Measurements from ENCODE around the gene SCMH1. TPM values are rescaled to one million over a fixed set of nuclear protein-coding genes. Genes with fewer than 3 reads are reported as not detected.

SCMH1 gene
- total RNA-seq, 4 donors from 2014 or later, result 27.6 to 105 (median 48.5) TPM

DNA sequence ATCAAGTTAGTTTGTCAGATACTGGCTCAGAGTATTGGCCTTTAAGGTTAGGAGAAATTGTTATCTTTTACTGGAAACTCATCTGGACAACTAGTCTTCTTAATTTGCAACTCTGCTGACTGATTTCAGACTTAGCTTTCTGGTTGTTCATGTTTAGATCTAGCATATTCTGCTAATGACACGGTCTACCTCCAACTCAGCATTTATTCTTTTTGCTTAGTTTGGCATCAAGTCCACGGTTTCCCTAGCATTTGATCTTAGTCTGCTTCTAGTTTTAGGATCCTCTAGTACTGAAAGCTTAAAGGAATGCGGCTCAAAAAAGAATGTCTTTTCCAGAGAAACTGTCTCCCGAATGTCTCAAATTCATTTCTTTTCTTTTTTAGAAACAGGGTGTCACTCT is 145.0 kb downstream of the SCMH1 start:
- Histone ChIP-seq H3K36me3 (no peaks in the 10 kb centered on the region), H3K27me3 (no peaks in the 10 kb centered on the region), H3K4me3 (no peak overlapping the region), H3K9me3 (no peaks in the 10 kb centered on the region), H3K27ac (no peak overlapping the region), H3K4me1 (peaks cover 0 to 10% of the 10 kb centered on the region in 2 donors)
- intact Hi-C loops (cut with DNase I; ENCODE audit: low total_unique reads), result no loop called here
- no peak for TF ChIP-seq POLR2A (IDR thresholded peaks at IDR 0.05)
- TF ChIP-seq, protein P1, sequence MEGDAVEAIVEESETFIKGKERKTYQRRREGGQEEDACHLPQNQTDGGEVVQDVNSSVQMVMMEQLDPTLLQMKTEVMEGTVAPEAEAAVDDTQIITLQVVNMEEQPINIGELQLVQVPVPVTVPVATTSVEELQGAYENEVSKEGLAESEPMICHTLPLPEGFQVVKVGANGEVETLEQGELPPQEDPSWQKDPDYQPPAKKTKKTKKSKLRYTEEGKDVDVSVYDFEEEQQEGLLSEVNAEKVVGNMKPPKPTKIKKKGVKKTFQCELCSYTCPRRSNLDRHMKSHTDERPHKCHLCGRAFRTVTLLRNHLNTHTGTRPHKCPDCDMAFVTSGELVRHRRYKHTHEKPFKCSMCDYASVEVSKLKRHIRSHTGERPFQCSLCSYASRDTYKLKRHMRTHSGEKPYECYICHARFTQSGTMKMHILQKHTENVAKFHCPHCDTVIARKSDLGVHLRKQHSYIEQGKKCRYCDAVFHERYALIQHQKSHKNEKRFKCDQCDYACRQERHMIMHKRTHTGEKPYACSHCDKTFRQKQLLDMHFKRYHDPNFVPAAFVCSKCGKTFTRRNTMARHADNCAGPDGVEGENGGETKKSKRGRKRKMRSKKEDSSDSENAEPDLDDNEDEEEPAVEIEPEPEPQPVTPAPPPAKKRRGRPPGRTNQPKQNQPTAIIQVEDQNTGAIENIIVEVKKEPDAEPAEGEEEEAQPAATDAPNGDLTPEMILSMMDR (IDR thresholded peaks at IDR 0.05), result no peak
- DNase-seq, result no peak

GRCh38 chr1:41093826-41094225 is 148.3 kb downstream of the SCMH1 start:
- Histone ChIP-seq H3K4me1 (no peaks in the 10 kb centered on the region), H3K9me3 (no peaks in the 10 kb centered on the region), H3K36me3 (no peaks in the 10 kb centered on the region), H3K27ac (no peak overlapping the region), H3K4me3 (no peak overlapping the region), H3K27me3 (no peaks in the 10 kb centered on the region)
- TF ChIP-seq POLR2A (IDR thresholded peaks at IDR 0.05), result no peak
- TF ChIP-seq, protein P1 (IDR thresholded peaks at IDR 0.05), result no peak
- no peak for DNase-seq
- intact Hi-C loops (cut with DNase I; ENCODE audit: low total_unique reads), result no loop called here

GRCh38 chr1:41086921-41087320 is 155.2 kb downstream of the SCMH1 start:
- no peak overlapping the region for H3K4me3 ChIP-seq
- H3K27ac ChIP-seq, result no peak overlapping the region
- H3K4me1 ChIP-seq, result no peaks in the 10 kb centered on the region
- intact Hi-C loops (cut with DNase I; ENCODE audit: low total_unique reads), result no loop called here
- no peaks in the 10 kb centered on the region for H3K9me3 ChIP-seq
- H3K36me3 ChIP-seq, result peaks cover 0 to 2% of the 10 kb centered on the region in 2 donors
- TF ChIP-seq, protein P1 (IDR thresholded peaks at IDR 0.05), result no peak
- no peak for TF ChIP-seq POLR2A (IDR thresholded peaks at IDR 0.05)
- no peaks in the 10 kb centered on the region for H3K27me3 ChIP-seq
- DNase-seq, result no peak

DNA sequence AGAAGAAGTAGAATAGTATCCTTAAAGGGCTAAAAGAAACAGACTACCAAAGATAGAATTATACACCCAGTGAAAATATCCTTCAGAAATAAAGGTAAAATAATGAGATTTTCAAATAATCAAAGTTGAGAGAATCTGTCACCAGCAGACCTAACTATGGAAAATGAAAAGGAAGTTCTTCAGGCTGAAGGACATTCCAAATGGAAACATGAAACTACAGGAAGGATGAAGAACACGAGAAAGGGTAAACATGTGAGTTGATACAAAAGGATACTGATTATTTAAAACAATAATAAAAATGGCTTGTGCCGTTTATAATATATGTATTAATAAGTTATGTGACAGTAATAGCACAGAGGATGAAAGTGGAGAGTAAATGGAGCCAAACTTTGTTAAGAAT is 163.5 kb downstream of the SCMH1 start:
- no peak for DNase-seq
- Histone ChIP-seq H3K4me1 (no peaks in the 10 kb centered on the region), H3K4me3 (no peak overlapping the region), H3K27ac (no peak overlapping the region), H3K9me3 (no peaks in the 10 kb centered on the region), H3K36me3 (no peaks in the 10 kb centered on the region), H3K27me3 (no peaks in the 10 kb centered on the region)
- intact Hi-C loops (cut with DNase I; ENCODE audit: low total_unique reads), result no loop called here
- TF ChIP-seq, protein P1 (IDR thresholded peaks at IDR 0.05), result no peak
- TF ChIP-seq POLR2A (IDR thresholded peaks at IDR 0.05), result no peak

DNA sequence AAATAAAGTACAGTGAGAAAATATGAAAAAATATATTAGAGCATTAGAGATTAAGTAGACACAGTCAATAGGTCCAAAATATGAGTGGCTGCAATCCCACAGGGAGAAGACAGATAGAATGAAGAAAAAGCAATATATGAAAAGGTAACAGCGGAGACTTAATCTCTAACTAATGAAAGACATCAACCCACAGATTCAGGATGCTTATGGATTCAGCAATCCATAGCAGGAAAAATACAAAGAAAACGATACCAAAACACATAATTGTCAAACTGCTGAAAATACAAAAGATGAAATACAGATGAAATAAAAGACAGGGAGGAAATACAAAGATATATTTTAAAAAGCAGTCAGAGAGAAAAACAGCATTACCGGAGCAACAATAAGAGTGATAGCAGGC is 163.9 kb downstream of the SCMH1 start:
- H3K4me3 ChIP-seq, result no peak overlapping the region
- no peaks in the 10 kb centered on the region for H3K4me1 ChIP-seq
- DNase-seq, result no peak
- H3K27me3 ChIP-seq, result no peaks in the 10 kb centered on the region
- no peaks in the 10 kb centered on the region for H3K9me3 ChIP-seq
- H3K36me3 ChIP-seq, result no peaks in the 10 kb centered on the region
- no peak overlapping the region for H3K27ac ChIP-seq
- no peak for TF ChIP-seq POLR2A (IDR thresholded peaks at IDR 0.05)
- TF ChIP-seq, protein P1 (IDR thresholded peaks at IDR 0.05), result no peak
- intact Hi-C loops (cut with DNase I; ENCODE audit: low total_unique reads), result no loop called here

Data from uterus (tissue), 4 donors.